ENCODE results near the gene SPX. TPM values are rescaled to one million over a fixed set of nuclear protein-coding genes. Genes with fewer than 3 reads are reported as not detected.

SPX gene
- total RNA-seq, 1 experiment from 2014 or later, result 0.39 TPM

DNA sequence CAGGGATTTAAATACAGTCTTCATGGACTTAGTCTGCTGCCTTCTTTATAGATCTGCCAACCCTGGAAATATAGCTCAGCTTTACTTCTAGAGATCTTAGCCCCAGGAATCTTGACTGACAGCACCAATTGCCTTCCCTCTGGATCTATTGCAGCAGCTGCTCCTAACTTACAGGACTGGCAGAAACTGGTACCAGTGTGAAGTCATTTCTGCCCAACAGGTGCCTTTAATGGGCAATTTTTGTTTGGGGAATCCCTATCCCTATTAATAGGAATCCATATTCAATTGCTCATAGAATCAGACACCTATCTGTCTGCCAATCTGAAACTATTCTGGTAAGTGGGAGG, 27.2 kb downstream of the SPX start:
- Histone ChIP-seq H3K4me1 (replicated peaks; ENCODE audit: insufficient read depth) (no peaks in the 10 kb centered on the region), H3K79me2 (ENCODE audit: low read depth) (no peaks in the 10 kb centered on the region), H3K27ac (no peak overlapping the region), H3K9me2 (ENCODE audit: insufficient read depth) (no peaks in the 10 kb centered on the region), H2AFZ (no peak overlapping the region), H3K4me2 (no peak overlapping the region), H3F3A (ENCODE audit: insufficient read depth, low read depth) (no peaks in the 10 kb centered on the region), H3K36me3 (ENCODE audit: low read depth) (no peaks in the 10 kb centered on the region), H3K27me3 (ENCODE audit: insufficient read depth, low read depth) (no peaks in the 10 kb centered on the region), H3K9me3 (ENCODE audit: insufficient read depth, low read depth) (no peaks in the 10 kb centered on the region), H4K20me1 (ENCODE audit: insufficient read depth) (no peaks in the 10 kb centered on the region), H3K4me3 (no peak overlapping the region)
- ChIA-PET POLR2A (ENCODE audit: unreplicated experiment) (no interaction called here), CTCF (no interaction called here)
- no peak for TF ChIP-seq EZH2 (IDR thresholded peaks at IDR 0.05; ENCODE audit: low read depth)
- TF ChIP-seq, protein P1, sequence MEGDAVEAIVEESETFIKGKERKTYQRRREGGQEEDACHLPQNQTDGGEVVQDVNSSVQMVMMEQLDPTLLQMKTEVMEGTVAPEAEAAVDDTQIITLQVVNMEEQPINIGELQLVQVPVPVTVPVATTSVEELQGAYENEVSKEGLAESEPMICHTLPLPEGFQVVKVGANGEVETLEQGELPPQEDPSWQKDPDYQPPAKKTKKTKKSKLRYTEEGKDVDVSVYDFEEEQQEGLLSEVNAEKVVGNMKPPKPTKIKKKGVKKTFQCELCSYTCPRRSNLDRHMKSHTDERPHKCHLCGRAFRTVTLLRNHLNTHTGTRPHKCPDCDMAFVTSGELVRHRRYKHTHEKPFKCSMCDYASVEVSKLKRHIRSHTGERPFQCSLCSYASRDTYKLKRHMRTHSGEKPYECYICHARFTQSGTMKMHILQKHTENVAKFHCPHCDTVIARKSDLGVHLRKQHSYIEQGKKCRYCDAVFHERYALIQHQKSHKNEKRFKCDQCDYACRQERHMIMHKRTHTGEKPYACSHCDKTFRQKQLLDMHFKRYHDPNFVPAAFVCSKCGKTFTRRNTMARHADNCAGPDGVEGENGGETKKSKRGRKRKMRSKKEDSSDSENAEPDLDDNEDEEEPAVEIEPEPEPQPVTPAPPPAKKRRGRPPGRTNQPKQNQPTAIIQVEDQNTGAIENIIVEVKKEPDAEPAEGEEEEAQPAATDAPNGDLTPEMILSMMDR (conservative IDR thresholded peaks at IDR 0.05), result no peak
- intact Hi-C loops (cut with micrococcal nuclease; ENCODE audit: unreplicated experiment), result no loop called here
- no TSS peak for BruUV-seq (replicated peaks)
- no peak for DNase-seq

DNA sequence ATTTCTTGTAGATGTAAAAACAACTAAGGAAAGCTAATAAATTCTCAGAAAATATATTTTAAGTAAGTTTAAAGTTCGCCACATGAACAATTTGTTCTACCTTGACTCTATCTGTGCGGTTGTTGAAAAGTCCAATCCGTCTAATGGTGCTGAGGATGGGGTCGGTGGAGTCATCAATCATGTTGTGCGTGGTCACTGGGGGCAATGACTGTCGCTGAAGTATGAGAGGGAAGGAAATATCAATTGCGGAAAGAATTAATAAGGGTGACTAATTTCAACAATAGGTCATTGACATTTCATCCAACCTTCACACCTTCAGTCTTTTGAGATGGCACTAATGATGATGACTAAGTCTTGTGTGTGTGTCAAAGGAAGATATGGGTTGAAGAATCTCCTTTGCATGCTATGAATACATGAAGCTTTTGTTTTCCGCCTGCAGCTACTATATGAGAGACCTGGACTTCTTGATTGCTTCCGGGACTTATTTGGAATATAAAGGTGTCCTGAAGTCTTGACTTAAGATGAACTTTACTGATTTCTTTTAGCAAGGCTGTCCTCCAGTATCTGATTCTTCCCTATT, 32.1 kb downstream of the SPX start:
- Histone ChIP-seq H3K9me3 (ENCODE audit: insufficient read depth, low read depth) (no peaks in the 10 kb centered on the region), H4K20me1 (ENCODE audit: insufficient read depth) (no peaks in the 10 kb centered on the region), H3K36me3 (ENCODE audit: low read depth) (no peaks in the 10 kb centered on the region), H3K4me1 (replicated peaks; ENCODE audit: insufficient read depth) (peaks cover 18% of the 10 kb centered on the region), H3K27me3 (ENCODE audit: insufficient read depth, low read depth) (no peaks in the 10 kb centered on the region), H3K4me2 (no peak overlapping the region), H3K79me2 (ENCODE audit: low read depth) (no peaks in the 10 kb centered on the region), H3F3A (ENCODE audit: insufficient read depth, low read depth) (peaks cover 4% of the 10 kb centered on the region; the same call in 1 of the 2 replicates), H3K27ac (no peak overlapping the region), H3K9me2 (ENCODE audit: insufficient read depth) (no peaks in the 10 kb centered on the region), H3K4me3 (no peak overlapping the region), H2AFZ (no peak overlapping the region)
- BruUV-seq (replicated peaks), result no TSS peak
- POLR2A ChIA-PET (ENCODE audit: unreplicated experiment), result no interaction called here
- CTCF ChIA-PET, result no interaction called here
- intact Hi-C loops (cut with micrococcal nuclease; ENCODE audit: unreplicated experiment), result no loop called here
- no peak for DNase-seq
- TF ChIP-seq, protein P1 (conservative IDR thresholded peaks at IDR 0.05), result no peak
- no peak for TF ChIP-seq EZH2 (IDR thresholded peaks at IDR 0.05; ENCODE audit: low read depth)

DNA sequence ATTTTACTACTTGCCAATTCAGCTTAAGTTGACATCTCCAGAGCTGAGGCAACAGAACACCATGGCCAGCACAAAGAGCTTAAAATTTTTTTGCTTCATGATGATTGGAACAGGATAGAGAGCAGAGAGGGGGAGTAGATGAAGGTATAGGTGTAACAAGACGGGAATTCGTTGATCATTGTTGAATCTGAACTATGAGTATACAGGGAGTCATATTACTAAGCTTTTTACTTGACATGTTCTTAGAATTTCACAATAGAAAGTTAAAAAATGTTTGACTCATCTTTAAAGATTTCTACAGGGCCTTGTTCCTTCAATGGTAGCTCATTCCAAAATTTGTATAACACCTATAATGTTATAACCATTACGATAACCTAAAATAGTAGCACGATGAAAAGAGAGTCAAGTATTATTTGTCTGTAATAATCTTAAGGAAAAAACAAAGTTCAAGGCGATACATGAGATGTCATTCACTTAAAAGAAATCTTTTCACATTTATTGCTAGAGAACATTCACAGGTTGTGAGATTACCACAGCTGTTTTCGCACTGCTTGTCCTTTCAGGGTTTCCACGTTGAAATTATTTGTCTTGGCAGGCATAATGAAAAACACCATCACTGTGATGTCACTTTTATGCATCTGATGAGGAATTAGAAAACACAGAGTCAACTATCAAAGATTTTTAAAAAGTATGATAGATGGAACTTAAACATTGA, 33.9 kb downstream of the SPX start:
- H3K9me3 ChIP-seq (ENCODE audit: insufficient read depth, low read depth), result no peaks in the 10 kb centered on the region
- H3K9me2 ChIP-seq (ENCODE audit: insufficient read depth), result no peaks in the 10 kb centered on the region
- no peaks in the 10 kb centered on the region for H3K27me3 ChIP-seq (ENCODE audit: insufficient read depth, low read depth)
- TF ChIP-seq, protein P1 (conservative IDR thresholded peaks at IDR 0.05), result no peak
- TF ChIP-seq EZH2 (IDR thresholded peaks at IDR 0.05; ENCODE audit: low read depth), result no peak
- no peaks in the 10 kb centered on the region for H3K36me3 ChIP-seq (ENCODE audit: low read depth)
- intact Hi-C loops (cut with micrococcal nuclease; ENCODE audit: unreplicated experiment), result no loop called here
- no TSS peak for BruUV-seq (replicated peaks)
- peak overlapping the region; percentile 21; the same call in 1 of the 2 replicates for H3K4me2 ChIP-seq
- 0 out of 2 replicates have a peak overlapping the region, but pooled peaks have one; percentile 2 for H2AFZ ChIP-seq
- ChIA-PET CTCF (no interaction called here), POLR2A (ENCODE audit: unreplicated experiment) (interaction anchor here (0.5 to 0.7 kb wide), 2 partner anchors 73 to 102 kb away, joined by 6 to 7 read pairs; no protein-coding TSS in a partner anchor)
- H3F3A ChIP-seq (ENCODE audit: insufficient read depth, low read depth), result peaks cover 4% of the 10 kb centered on the region; the same call in 1 of the 2 replicates
- H3K27ac ChIP-seq, result peak overlapping the region; percentile 48
- no peaks in the 10 kb centered on the region for H4K20me1 ChIP-seq (ENCODE audit: insufficient read depth)
- peaks cover 18% of the 10 kb centered on the region for H3K4me1 ChIP-seq (replicated peaks; ENCODE audit: insufficient read depth)
- H3K4me3 ChIP-seq, result no peak overlapping the region
- no peaks in the 10 kb centered on the region for H3K79me2 ChIP-seq (ENCODE audit: low read depth)
- peak in 1 of 2 experiments; percentile 72 for DNase-seq

Data from PC-9 (cell line).